GM18858 (cell line): ENCODE measurements around the gene ACSL4.
"Not testable (repeated sequence)": the region's sequence is repeated elsewhere in the genome, so short reads cannot be mapped to it uniquely, and the experiment has no call there.

ENCODE experiments used
- ATAC-seq: cut with Tn5 transposase; IDR thresholded peaks from one replicate; pipeline ENCODE4 v1.9.1; 2021; ENCODE audit not compliant: unreplicated experiment

Gene ACSL4

DNA sequence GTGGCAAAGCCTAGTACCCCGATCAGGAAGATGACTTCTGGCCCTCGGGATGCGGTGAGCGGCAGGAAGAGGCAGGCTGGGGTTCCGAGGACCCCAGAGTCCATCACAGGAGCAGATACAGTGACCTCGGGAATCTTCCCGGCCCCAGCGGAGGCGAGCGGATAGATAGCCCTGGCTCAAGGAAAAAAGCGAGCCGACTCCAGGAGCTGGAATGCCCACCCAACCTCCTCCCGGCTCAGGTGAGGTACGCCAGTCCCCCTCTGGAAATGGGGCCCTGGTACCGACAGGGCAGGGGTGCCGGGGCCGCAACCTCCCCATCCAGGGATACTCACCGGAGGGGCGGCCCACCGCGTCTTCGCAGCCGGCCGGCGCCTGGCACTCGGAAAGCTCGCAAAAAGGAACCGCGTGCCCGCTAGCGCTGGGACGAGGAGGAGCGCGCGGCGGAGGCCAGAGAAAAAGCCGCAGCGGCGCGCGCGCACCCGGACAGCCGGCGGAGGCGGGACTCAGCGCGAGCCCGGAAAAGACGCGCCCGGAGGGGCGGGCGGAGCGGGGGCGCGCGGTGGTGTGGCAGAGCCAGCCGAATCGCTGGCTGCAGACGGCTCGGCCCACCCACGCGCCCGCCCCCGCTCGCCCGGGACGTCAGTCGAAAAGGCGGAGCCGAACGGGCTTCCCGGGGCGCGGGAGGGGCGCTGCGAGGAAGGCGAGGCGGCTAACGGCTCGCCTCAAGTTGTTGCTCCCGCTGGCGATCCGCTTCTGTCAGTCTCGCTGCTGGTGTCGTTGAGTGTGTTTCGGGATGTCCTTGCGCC, at the start of gene ACSL4:
TSS of gene ACSL4 (minus strand) at position 451 of the 806 bp plus-strand sequence. CDS start 49,894 bp downstream, outside the sequence.
- peak; percentile 62 for ATAC-seq

- no peak for ATAC-seq
Measured at GRCh38 chrX:109777749-109778148, 44.7 kb upstream of the ACSL4 start.

GRCh38 chrX:109776986-109777385, 43.9 kb upstream of the ACSL4 start:
- ATAC-seq: no peak

DNA sequence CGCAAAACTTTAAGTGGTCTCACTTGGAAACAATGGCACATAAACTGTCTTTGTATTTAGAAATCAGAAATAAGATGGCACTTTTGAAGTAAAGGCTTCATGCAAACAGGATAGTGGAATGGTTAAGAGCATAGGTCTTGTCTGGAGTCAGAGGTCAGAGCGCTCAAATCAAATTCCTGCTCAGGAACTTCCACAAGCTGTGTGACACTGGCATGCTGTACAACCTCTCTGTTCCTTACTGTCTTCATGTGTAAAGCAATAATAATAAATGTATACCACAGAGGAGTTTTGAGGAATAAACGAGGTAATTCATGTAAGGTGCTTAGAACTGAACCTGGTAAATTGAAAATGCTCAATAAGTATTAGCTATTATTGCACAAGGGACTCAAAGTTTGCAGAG, 43.4 kb upstream of the ACSL4 start:
- ATAC-seq: no peak

DNA sequence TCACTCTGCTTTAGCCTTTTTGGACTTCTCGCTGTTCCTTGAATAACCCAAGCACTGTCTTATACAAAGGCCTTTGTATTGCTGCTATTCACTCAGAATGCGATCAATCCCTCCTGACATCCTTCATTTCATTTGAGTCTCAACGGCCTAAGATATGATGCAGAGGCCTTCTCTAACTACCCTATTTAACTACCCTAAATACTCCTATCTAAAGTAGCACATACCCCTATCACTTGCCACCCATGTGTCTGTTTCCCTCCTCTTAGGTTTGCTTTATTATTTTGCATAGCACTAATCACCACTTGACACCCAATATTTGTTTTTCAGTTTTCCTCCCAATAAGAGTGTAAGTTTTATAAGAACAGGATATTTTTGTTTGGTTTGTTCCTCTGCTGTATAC, 42.3 kb upstream of the ACSL4 start:
- no peak for ATAC-seq

DNA sequence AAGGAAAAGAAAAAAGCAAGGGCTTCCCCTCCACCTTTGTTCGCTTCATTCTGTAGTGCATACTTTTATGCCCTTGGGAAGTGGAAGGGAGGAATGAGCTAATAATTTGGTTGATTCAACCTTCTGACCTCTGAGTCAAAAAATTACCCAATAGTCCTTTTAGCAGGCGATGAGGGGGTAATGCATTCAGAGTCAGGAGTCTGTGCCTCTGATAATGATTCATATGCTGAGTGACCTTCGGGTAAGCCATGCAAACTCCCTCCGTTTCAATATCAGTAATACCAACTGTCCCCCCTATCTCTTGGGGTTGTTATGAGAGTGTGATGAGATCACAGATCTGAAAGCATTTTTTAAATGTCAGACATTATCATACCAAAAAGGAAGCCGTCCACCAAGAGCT, 41.6 kb upstream of the ACSL4 start:
- peak; percentile 96 for ATAC-seq

DNA sequence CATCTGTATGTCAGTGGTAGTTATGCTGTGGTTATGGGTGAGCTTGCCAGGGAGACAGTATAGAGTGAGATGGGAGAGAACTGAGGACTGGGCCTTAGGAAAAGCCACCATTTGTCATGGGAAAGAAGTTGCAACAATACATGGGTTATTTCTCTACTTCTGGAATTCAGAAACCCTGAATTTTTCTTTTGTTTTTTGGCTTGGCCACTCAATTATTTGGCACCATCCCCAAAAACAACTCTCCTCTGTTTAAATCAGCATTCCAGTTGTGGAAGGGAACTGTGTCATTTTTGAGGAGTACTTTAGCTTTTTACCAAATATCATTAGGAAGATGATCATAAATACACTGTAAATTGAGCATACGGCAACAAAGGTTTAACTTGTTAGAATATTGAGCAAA, 41.1 kb upstream of the ACSL4 start:
- ATAC-seq: no peak

DNA sequence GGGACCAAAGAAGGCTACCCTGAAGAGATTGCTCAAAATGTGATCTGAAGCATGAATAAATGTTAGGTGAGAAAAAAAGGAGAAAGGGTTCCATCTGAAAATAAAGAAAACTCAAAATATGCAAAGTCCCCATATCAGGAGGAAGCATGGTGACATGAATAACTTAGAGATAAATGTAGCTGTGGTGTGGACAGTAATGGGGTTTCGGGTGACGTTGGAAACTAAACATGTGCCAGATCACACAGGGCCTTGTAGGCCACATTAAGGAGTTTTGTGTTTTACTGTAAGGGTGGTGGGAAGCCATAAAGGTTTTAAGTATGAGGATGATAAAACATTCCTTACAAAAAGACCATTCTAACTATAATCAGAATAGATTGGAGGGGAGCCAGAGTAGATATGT, 40.3 kb upstream of the ACSL4 start:
- no peak for ATAC-seq

- no peak for ATAC-seq
Measured at GRCh38 chrX:109770780-109771179, 37.7 kb upstream of the ACSL4 start.

DNA sequence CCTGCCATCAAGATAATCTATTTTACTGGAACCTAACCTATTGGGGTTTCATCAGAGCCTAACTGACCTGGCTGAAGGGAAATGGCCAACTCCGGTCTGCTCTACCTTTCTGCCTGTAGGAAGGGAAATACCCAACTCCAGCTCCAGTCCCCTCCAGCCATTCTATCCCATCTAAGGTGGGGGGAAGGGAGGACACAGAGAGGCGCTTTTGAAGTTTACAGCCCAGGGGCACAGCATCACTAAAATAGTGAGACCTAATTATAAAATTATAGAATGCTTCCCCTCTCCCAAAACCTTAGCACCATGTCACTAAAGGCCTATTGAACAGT, 27.8 kb upstream of the ACSL4 start:
- ATAC-seq: no peak

DNA sequence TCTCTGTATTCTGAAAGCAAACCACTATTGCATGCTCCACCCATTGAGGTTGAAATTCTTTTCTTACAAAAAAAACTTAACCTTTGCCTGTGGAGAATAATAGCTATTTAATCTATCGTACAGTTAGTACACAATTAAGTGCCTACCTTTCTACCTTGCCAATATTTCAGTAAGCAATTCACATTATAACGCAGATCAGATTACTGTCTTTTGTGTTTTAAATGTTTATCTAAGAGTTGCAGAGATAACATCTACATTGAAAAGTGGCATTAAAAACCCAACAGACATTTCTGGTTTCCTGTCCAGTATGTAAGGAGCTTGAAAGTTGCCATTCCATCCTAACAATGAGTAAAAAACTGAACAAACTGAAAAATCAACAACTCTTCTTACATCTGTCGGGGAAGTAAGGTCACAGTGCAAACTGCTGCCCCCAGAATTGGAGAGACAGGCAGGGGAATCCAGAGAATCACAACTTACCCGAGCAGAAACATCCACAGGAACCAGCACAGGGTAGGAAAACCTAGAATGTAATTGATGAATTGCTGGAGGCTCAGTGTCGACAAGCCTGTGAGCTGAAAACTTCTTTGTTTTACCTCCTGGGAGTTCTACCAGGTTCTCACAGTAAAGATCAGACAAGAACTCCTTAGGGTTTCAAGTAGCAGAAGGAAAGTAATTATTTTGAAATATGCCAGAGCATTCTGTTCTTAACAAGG, 27.3 kb upstream of the ACSL4 start:
- no peak for ATAC-seq

DNA sequence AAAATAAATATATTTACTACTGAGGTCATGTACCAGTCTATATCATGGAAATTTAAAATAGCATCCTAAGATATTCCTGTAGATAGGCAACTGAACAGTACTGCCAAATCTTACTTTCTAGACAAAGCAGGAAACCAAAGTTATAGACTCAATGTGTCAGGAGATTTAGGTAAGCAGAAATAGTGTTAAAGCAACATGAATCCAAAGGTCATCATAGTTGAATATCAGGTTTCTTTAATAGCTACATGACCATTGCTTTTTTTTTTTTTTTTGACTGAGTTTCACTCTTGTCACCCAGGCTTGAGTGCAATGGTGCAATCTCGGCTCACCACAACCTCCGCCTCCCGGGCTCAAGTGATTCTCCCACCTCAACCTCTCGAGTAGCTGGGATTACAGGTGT, 20.2 kb upstream of the ACSL4 start:
- no peak for ATAC-seq

DNA sequence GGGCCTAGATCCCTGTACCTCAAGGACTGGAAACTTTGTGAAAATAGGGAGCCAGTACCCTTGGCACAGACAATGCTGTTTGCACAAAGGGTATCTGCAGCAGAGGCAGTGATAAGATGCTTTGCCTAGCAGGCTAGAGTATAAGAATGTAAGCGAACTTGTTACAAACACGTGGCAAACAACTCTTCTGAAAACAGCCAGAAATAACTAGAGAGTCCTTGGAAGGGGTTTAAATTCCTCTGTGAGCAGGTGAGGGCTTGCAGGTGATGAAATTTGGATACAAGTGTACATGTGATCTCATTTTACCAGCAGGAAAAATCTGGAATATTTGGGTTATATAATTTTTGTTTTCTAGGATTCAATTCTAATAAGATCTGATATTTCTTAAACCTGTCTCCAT, 18.6 kb upstream of the ACSL4 start:
- no peak for ATAC-seq

- no peak for ATAC-seq
Measured at GRCh38 chrX:109749207-109749606, 16.1 kb upstream of the ACSL4 start.

- no peak for ATAC-seq
Measured at GRCh38 chrX:109747681-109748080, 14.6 kb upstream of the ACSL4 start.

DNA sequence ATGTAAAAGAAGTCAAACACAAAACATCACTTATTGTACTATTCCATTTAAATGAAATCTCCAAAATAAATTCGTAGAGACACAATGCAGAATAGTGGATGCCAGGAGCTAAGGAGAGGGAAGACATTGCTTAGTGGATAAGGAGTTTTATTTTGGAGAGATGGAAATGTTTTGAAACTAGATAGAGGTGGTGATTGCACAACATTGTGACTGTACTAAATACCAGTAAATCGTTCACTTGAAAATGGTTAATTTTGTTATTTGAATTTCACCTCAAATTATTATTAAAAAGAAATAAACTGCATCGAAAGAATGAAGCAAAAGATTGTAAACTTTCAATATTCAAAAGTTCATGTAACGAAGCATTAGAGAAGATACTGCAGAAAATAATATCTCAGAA, 9.7 kb upstream of the ACSL4 start:
- ATAC-seq: no peak

GRCh38 chrX:109740896-109741295, 7.8 kb upstream of the ACSL4 start:
- not testable (repeated sequence) for ATAC-seq

GRCh38 chrX:109740433-109740809, 7.4 kb upstream of the ACSL4 start:
- ATAC-seq: no peak

DNA sequence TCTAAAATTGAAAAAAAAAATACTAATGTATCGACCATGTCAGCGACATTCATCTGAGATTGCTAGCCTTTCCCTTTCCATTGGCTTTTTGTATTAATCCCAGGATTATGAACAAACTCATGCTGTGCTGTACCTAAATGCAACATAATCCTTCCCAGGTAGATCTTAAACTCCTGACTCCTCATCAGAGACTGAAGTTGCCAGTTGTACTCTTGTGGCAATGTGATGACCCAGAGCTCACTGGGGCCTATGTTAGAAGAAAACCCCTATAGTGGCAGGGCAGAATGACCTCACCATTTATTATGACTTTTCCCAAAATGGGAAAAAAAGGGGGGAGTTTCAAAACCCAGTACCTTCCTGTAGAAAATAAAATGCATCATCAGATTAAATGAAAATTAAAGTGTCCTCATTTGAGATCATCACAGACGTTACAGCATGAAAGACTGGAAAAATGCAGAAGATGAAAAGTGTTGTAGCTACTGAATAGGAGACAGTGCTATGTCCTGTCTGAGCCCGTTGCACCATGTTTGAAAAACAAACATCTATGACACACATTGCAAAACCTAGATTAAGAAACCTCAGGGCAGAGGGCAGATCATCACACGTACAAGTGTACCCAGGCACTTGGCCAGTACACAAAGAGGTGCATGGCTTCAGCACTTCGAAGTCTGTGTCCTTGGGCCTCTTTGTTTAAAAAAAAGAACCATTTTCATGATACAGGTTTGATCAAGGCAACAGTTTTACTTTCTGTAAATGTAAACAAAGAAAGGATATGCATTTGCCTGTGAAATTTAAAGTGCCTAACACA, 6.8 kb upstream of the ACSL4 start:
- ATAC-seq: no peak

GRCh38 chrX:109735202-109735744, 2.2 kb upstream of the ACSL4 start:
- no peak for ATAC-seq

DNA sequence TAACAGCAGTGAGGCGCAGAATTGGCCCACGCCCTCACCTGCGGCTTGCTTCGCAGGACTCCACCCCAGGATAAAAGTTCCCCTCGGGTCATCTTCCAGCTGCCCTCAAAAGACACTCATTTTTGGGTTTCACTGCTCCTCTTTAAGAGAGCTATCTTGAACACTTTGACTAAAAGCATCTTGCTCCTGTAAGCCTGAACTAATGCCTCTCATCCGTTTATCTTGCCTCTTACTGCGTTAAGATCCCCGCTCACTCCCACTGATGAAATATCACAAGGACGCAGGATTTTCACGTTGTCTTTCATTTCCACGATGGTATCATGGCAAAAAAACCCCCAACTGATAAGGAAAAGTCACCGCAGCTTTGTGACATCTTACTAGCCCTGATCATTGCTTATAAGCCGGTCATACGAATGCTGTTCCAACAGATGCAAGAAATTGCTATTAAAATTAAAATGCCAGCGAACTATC, 591 bp upstream of the ACSL4 start:
- no peak for ATAC-seq
